Effector CD8-positive, alpha-beta T cell (primary cell): ENCODE measurements around the gene CATSPERZ.

Experiments used
- DNase-seq: peaks from one replicate; lab custom pipeline; 2025; lab: John Stamatoyannopoulos, UW
- total RNA-seq, 4 experiments: gene quantifications; one replicate each; lab custom pipeline; 2026; lab: John Stamatoyannopoulos, UW

Gene CATSPERZ
- 0 reads per million in 4 experiments for total RNA-seq

- peak; percentile 26 for DNase-seq
These were observed at the start of gene CATSPERZ for GRCh38 chr11:64299847-64300648. TSS of gene CATSPERZ (plus strand) at chr11:64300358. CDS start at chr11:64300411, 53 bp downstream.

- no peak for DNase-seq
These were observed 49.6 kb upstream of the CATSPERZ start for GRCh38 chr11:64250415-64251015.

- peak; percentile 50 for DNase-seq
These were observed 49.0 kb upstream of the CATSPERZ start, which contains the start of gene PLCB3 for GRCh38 chr11:64251016-64251752. TSS of gene PLCB3 (plus strand) at chr11:64251530. CDS start at chr11:64251650, 120 bp downstream.

GRCh38 chr11:64251753-64252002 lies 48.5 kb upstream of the CATSPERZ start:
- DNase-seq, result no peak

- peak; percentile 16 for DNase-seq
These were observed 47.9 kb upstream of the CATSPERZ start for GRCh38 chr11:64252003-64252872.

GRCh38 chr11:64253043-64253442 lies 47.1 kb upstream of the CATSPERZ start:
- DNase-seq, result no peak

GRCh38 chr11:64253481-64253880 lies 46.7 kb upstream of the CATSPERZ start:
- DNase-seq, result no peak

- DNase-seq, result no peak
These were observed 45.8 kb upstream of the CATSPERZ start for GRCh38 chr11:64254326-64254725.

- DNase-seq, result no peak
These were observed 44.7 kb upstream of the CATSPERZ start for GRCh38 chr11:64255135-64256128.

- no peak for DNase-seq
These were observed 43.9 kb upstream of the CATSPERZ start for GRCh38 chr11:64256300-64256699.

GRCh38 chr11:64258356-64258755 lies 41.8 kb upstream of the CATSPERZ start:
- no peak for DNase-seq

GRCh38 chr11:64258946-64259532 lies 41.1 kb upstream of the CATSPERZ start:
- DNase-seq, result no peak

- no peak for DNase-seq
These were observed 40.6 kb upstream of the CATSPERZ start for GRCh38 chr11:64259533-64260067.

- no peak for DNase-seq
These were observed 39.9 kb upstream of the CATSPERZ start for GRCh38 chr11:64260147-64260708.

- DNase-seq, result no peak
These were observed 38.5 kb upstream of the CATSPERZ start for GRCh38 chr11:64261556-64262080.

GRCh38 chr11:64262271-64263002 lies 37.7 kb upstream of the CATSPERZ start:
- DNase-seq, result no peak

GRCh38 chr11:64263021-64263946 lies 36.9 kb upstream of the CATSPERZ start:
- DNase-seq, result no peak

- no peak for DNase-seq
These were observed 36.2 kb upstream of the CATSPERZ start for GRCh38 chr11:64263947-64264317.
